C4-2B (cell line): ENCODE measurements around the gene TUBGCP6.

Experiments
- H3K27ac ChIP-seq: fragments of 450-650 bp; 2 replicates; pipeline ENCODE4 v1.5.1; 2017
- ZFX ChIP-seq: fragments of 450-650 bp; IDR thresholded peaks from 2 replicates; pipeline ENCODE4 v1.6.1; 2017
- TF ChIP-seq, protein P1 (sequence below): fragments of 450-650 bp; conservative IDR thresholded peaks from 2 replicates; pipeline ENCODE4 v1.5.1; 2017; ENCODE audit warnings: mild to moderate bottlenecking

The TUBGCP6 gene

DNA sequence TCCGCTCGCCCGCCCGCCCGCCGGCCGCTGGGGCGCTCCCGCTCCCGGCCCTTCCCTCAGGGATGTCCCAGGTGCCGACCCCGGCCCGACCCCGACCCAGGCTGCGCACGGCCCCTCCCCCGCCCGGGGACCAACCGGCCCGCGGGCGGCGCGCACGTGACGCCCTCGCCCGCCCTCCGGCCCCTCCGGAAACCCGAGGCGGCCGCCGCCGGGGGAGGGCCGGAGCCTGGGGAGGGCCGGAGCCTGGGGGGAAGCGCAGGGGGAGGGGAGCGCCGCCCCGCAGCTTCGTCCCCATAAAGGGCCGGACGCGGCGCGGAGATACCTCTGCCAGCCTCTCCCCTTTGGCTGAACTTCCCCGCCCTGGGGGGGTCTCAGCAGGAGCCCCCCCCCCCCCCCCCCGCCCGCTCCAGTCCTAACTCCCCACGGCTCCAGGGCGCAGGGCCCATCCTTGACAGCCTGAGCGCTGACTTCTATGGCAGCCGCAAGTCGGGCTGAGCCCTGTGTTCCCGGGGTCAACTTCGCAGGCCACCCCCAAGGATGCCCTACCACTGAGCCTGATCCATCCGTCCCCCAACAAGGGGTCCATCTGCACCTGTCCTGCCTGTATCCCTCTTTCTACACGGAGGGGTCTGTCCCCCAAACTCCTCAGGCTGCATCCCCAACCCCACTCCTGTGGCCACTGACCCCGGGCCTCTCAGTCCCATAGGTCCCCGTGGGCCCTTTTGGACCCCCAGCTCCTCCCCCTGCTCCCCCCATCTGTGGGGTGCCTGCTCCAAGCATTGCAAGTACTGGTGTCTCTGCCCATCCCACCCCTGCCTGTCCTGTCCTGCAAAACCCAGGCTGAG lies 17.0 kb upstream of the TUBGCP6 start, which contains the start of gene MAPK12:
MAPK12 (minus strand) TSS at position 69 of the 845 bp plus-strand sequence. CDS start 174 bp downstream, outside the sequence.
- peak within 1 kb of the TSS; percentile 84 for H3K27ac ChIP-seq
- TF ChIP-seq ZFX: no peak
- TF ChIP-seq, protein P1, sequence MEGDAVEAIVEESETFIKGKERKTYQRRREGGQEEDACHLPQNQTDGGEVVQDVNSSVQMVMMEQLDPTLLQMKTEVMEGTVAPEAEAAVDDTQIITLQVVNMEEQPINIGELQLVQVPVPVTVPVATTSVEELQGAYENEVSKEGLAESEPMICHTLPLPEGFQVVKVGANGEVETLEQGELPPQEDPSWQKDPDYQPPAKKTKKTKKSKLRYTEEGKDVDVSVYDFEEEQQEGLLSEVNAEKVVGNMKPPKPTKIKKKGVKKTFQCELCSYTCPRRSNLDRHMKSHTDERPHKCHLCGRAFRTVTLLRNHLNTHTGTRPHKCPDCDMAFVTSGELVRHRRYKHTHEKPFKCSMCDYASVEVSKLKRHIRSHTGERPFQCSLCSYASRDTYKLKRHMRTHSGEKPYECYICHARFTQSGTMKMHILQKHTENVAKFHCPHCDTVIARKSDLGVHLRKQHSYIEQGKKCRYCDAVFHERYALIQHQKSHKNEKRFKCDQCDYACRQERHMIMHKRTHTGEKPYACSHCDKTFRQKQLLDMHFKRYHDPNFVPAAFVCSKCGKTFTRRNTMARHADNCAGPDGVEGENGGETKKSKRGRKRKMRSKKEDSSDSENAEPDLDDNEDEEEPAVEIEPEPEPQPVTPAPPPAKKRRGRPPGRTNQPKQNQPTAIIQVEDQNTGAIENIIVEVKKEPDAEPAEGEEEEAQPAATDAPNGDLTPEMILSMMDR: no peak

DNA sequence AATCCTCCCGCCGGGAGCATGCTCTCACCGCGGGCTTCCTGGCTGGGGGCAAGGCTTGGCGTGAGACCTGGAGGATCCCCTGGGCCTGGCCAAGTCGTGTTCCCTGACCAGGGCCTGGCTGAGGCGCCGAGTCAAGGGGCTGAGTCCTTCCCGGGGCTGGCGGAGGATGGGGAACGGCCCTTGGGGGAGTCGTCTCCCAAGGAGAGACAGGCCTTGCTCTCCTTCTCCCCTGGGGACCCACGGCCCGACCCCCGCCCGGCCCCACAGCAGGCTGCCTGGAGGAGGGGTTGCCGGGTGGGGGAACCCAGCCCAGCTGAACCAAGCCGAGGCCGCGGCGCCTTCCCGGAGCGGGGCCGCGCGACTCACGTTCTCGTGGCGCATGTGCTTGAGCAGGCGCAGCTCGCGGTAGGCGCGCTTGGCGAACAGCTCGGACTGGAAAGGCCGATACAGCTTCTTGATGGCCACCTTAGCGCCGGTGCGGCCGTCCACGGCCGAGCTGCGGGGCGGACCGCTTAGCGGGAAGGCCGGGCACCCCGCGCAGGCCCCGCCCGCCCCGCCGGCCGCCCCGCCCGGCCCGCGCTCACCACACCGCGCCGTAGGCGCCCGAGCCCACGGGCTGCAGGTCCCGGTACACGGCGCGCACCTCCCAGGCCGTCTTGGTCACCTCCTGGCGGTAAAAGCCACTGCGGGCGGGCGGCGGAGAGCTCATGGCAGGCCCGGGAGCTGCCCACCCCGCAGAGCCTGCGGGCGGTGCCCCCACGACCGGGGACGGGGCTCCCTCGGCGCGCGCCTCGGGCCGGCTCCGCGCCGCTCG lies 16.2 kb upstream of the TUBGCP6 start:
- H3K27ac ChIP-seq: peak overlapping the region; percentile 84
- peak; percentile 82 for TF ChIP-seq ZFX
- TF ChIP-seq, protein P1: no peak

DNA sequence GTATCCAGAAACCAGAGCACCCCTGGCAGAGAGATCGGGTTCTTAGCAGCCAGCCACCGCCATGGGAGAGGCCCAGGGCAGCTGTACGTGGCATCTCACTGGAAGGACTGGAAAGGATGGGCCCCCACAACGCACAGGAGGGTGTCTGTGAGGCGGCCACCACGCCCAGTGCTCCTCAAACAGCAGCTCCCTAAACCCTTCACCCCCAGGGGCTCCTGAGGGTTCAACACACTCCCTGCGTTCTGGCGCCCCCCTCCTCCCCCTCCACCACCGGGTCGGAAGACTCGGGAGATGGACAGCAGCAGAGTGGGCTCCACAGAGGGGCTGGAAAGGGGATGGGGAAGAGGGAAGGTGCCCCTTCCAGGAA lies 15.6 kb upstream of the TUBGCP6 start:
- TF ChIP-seq ZFX: no peak
- TF ChIP-seq, protein P1: no peak
- peak overlapping the region; percentile 84 for H3K27ac ChIP-seq

DNA sequence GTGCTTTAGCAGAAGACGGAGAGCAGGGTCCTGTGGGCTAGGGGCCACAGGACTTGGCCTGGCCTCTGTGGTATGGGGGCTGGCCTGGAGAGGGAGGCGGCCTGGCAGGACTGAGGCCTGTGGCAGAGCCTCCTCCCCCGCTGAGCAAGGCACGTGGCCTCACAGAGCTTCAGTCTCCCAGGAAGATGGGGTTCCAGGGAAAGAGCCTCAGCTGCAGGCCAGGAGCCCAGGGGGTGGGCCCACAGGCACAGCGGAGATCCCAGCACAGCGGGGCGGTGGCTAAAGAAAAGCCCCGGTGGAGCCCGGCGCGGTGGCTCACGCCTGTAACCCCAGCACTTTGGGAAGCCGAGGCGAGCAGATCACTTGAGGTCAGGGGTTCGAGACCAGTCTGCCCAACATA lies 14.5 kb upstream of the TUBGCP6 start:
- no peak for TF ChIP-seq ZFX
- TF ChIP-seq, protein P1: no peak
- no peak overlapping the region for H3K27ac ChIP-seq

DNA sequence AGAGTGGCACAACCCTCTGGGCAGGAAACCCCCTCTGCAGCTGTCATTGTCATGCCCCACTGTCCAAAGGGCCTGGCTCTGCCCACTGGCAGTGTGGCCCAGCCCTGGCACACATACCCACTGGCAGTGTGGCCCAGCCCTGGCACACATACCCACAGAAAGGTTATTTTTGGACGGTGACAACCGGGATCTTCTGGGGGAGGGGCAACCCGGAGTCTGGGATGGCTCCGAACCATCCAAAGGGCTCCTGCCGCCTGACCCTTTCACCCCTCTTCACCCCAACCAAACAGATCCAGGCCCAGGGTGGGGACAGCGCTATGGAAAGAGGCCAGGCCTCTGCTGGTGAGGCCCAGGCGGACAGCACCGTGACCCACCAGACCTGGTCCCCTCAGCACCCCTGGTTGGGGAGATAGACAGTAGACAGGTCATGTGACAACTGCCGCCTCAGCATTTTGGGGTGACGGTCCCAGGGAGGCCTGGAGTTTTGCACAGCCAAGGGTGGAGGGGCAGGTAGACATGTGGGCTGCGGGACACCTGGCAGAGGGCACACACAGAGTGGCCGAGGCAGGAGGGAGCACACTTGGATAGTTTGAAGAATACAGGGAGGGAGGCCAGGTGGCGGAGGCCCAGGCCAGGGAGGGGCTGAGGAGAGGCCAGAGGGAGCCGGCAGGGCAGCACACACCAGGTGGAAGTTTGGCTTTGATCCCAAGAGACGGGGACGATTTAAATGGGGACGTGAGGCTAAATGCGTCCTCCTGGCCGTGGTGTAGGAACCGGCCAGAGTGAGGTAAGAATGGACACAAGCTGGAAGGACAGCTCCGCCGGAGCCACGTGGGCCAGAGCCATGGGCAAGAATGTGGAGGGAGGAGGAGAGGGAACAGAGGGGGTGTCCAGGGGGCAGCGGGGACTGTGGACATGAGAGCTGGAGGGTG lies 13.8 kb upstream of the TUBGCP6 start:
- TF ChIP-seq ZFX: no peak
- TF ChIP-seq, protein P1: no peak
- H3K27ac ChIP-seq: peak overlapping the region; percentile 1; the same call in 1 of the 2 replicates

DNA sequence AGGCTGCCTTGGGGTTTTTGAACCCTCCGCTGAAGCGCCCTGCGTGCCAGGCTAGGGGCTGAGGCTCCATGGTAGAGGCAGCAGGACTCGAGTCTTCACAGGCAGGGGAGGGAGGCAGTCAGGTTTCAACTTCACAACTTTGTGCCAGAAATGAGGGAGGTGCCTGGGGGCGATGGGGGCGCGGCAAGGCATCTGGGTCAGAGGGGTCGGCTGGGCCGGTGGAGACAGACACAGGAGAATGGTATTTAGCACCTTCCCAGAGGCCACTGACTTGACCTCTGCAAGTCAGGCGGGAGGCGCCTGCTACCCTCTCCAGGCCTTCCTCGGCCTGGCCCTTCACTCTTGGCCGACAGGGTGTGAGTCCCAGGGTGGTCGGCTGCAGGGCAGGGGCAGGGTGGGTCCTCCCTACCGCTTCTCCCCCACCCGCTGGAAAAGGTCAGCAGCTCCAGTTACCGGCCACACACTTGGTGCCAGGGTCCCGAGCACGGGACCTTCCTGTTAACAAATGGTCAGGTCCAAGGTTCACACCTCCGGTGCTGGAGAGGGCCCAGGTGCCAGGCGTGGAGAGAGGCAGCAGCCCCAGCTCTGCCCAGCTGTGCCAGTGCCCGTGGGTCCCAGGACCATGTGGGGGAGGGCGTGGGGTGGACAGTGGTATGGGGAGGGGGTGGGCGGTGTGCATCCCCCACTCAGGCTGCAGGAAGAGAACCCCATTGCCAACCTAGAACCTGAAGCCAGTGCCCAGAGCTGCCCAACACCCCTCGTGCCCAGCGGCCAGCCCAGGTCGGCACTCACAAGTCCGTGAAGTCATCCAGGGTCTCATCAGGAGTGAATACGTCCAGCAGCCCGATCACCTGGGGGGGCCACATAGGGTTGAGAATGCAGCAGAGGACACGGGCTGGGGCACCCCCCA lies 12.9 kb upstream of the TUBGCP6 start:
- TF ChIP-seq ZFX: no peak
- TF ChIP-seq, protein P1: no peak
- H3K27ac ChIP-seq: peak overlapping the region; percentile 1; the same call in 1 of the 2 replicates
